Parathyroid adenoma (tissue), 2 donors: ENCODE measurements around the gene BFSP2.
"Not testable (repeated sequence)": the region's sequence is repeated elsewhere in the genome, so short reads cannot be mapped to it uniquely, and the experiment has no call there.

ENCODE experiments used
- H2AFZ ChIP-seq: fragments of 300-600 bp; sonication (generic); one replicate; pipeline ENCODE4 v1.7.0; 2017; ENCODE audit warnings: antibody characterized with exemption, mild to moderate bottlenecking
- H3K27ac ChIP-seq: fragments of 300-600 bp; sonication (generic); one replicate; pipeline ENCODE4 v1.7.0; 2017
- H3K27me3 ChIP-seq: fragments of 300-600 bp; sonication (generic); one replicate; pipeline ENCODE4 v1.7.0; 2017; ENCODE audit warnings: low read length; ENCODE audit not compliant: control insufficient read depth, insufficient read depth
- H3K36me3 ChIP-seq: fragments of 300-600 bp; sonication (generic); one replicate; pipeline ENCODE4 v1.7.0; 2017; ENCODE audit warnings: low read length; ENCODE audit not compliant: control insufficient read depth, insufficient read depth
- H3K4me1 ChIP-seq: fragments of 300-600 bp; sonication (generic); one replicate; pipeline ENCODE4 v1.7.0; 2017; ENCODE audit warnings: control low read depth
- H3K4me2 ChIP-seq: fragments of 300-600 bp; sonication (generic); one replicate; pipeline ENCODE4 v1.7.0; 2017; ENCODE audit warnings: low read length
- H3K4me3 ChIP-seq: fragments of 300-600 bp; sonication (generic); one replicate; pipeline ENCODE4 v1.7.0; 2017; ENCODE audit warnings: low read depth, low read length
- H3K79me2 ChIP-seq: fragments of 300-600 bp; sonication (generic); one replicate; pipeline ENCODE4 v1.7.0; 2017; ENCODE audit warnings: control low read depth
- H3K9ac ChIP-seq: fragments of 300-600 bp; sonication (generic); one replicate; pipeline ENCODE4 v1.7.0; 2017; ENCODE audit warnings: mild to moderate bottlenecking
- H3K9me3 ChIP-seq: fragments of 300-600 bp; sonication (generic); one replicate; pipeline ENCODE4 v1.7.0; 2017; ENCODE audit warnings: low read length; ENCODE audit not compliant: control insufficient read depth
- TF ChIP-seq, protein P1 (sequence below): fragments of 300-600 bp; sonication (generic); IDR thresholded peaks from one replicate; pipeline ENCODE4 v1.7.0; 2017; ENCODE audit warnings: antibody characterized with exemption, mild to moderate bottlenecking
- donor health status: primary hyperparathyroidism.

The BFSP2 gene

DNA sequence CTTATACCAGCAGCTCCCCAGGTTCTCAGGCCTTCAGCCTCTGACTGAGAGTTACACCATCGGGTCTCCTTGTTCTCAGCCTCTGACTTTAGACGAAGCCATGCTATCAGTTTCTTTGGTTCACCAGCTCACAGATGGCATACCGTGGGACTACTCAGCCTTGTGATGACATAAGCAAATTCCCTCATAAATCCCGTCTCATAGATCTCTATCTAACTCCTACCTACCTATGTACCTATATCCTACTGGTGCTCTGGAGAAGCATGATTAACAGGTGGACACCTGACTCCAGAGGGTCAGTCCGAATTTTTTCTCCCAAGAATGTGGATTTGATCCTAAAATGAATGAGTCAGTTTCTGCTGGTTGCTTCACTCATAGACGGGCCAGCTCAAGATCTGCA is 114.6 kb downstream of the BFSP2 start:
- Histone ChIP-seq H3K9me3 (no peaks in the 10 kb centered on the region), H3K4me2 (peak overlapping the region; percentile 14), H3K27me3 (no peaks in the 10 kb centered on the region), H3K4me3 (no peak overlapping the region), H2AFZ (peak overlapping the region; percentile 52), H3K4me1 (peaks cover 6% of the 10 kb centered on the region), H3K9ac (no peak overlapping the region), H3K27ac (no peak overlapping the region), H3K36me3 (no peaks in the 10 kb centered on the region), H3K79me2 (no peaks in the 10 kb centered on the region)
- TF ChIP-seq, protein P1, sequence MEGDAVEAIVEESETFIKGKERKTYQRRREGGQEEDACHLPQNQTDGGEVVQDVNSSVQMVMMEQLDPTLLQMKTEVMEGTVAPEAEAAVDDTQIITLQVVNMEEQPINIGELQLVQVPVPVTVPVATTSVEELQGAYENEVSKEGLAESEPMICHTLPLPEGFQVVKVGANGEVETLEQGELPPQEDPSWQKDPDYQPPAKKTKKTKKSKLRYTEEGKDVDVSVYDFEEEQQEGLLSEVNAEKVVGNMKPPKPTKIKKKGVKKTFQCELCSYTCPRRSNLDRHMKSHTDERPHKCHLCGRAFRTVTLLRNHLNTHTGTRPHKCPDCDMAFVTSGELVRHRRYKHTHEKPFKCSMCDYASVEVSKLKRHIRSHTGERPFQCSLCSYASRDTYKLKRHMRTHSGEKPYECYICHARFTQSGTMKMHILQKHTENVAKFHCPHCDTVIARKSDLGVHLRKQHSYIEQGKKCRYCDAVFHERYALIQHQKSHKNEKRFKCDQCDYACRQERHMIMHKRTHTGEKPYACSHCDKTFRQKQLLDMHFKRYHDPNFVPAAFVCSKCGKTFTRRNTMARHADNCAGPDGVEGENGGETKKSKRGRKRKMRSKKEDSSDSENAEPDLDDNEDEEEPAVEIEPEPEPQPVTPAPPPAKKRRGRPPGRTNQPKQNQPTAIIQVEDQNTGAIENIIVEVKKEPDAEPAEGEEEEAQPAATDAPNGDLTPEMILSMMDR: no peak

DNA sequence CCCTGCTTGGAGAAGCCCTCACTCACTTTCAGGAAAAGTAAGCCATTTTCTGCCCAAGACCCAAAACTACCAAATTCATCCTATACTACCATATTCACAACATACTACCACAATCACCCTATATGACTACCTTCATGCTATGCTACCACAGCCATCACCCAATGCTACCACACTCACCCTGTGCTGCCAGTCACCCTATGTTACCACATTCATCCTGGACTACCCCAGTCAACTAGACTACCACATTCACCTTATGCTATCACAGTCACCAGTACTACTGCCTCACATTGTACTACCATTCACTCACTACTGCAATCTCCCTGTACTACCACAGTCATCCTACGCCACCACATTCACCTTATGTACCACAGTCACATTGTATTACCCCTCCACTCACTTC is 115.3 kb downstream of the BFSP2 start:
- no peak overlapping the region for H2AFZ ChIP-seq
- H3K27ac ChIP-seq: no peak overlapping the region
- H3K79me2 ChIP-seq: no peaks in the 10 kb centered on the region
- TF ChIP-seq, protein P1: no peak
- no peak overlapping the region for H3K4me3 ChIP-seq
- no peaks in the 10 kb centered on the region for H3K36me3 ChIP-seq
- H3K4me1 ChIP-seq: peaks cover 6% of the 10 kb centered on the region
- H3K27me3 ChIP-seq: no peaks in the 10 kb centered on the region
- H3K9me3 ChIP-seq: no peaks in the 10 kb centered on the region
- H3K9ac ChIP-seq: no peak overlapping the region
- no peak overlapping the region for H3K4me2 ChIP-seq

DNA sequence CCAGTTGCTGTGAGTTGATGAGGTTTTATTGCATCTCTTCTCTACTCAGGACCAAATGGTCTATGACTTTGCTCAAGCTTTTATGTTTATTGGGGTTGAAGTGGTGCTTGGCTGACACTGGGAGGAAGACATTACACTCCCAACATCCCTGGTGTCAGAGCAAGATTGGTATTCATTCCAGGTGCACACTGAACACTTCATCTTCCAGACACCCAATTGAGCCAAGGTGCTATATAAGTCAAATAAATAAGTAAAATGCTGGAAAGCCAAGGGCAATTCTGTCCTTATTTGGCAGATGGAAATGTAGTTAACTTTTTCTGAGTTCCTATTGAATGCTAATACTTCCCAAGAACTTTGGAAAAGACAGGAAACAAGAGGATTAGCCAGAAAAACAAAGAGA is 120.4 kb downstream of the BFSP2 start:
- Histone ChIP-seq H3K36me3 (no peaks in the 10 kb centered on the region), H3K9me3 (no peaks in the 10 kb centered on the region), H2AFZ (no peak overlapping the region), H3K27me3 (no peaks in the 10 kb centered on the region), H3K9ac (no peak overlapping the region), H3K79me2 (no peaks in the 10 kb centered on the region), H3K4me1 (no peaks in the 10 kb centered on the region), H3K4me2 (no peak overlapping the region), H3K4me3 (no peak overlapping the region), H3K27ac (no peak overlapping the region)
- TF ChIP-seq, protein P1: no peak

DNA sequence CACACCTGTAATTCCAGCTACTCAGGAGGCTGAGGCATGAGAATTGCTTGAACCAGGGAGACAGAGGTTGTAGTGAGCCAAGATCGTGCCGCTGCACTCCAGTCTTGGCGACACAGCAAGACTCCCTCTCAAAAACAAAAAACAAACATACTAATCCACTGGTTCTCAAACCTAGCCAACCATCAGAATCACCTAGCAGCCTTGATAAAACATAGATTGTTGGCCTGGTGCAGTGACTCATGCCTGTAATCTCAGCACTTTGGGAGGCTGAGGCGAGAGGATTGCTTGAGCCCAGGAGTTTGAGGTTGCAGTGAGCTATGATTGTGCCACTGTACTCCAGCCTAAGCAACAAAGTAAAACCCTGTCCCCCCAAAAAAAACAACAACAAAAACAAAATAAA is 121.1 kb downstream of the BFSP2 start:
- not testable (repeated sequence) for H3K27ac ChIP-seq, H3K9ac ChIP-seq, H3K4me3 ChIP-seq, H3K27me3 ChIP-seq, H3K9me3 ChIP-seq, H3K79me2 ChIP-seq, H3K4me1 ChIP-seq, H3K4me2 ChIP-seq, H3K36me3 ChIP-seq, H2AFZ ChIP-seq

DNA sequence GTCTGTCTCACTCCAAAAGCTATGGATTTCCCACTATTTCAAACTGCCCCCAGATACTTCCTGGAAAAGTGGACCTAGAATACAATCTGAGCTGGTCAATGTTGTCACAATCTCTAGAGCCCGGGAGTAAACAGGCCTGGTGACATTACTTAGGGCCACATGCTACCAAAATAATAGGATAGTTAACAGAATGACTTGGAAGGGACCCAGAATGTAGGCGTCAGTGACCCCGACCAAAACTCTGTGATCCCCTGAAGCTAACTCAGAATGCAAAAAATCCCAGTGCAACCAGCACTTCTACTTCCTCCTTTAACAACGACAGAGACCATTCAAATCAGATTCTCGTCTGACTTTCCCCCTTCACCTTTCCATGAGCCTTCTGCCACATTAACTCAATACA is 122.1 kb downstream of the BFSP2 start:
- TF ChIP-seq, protein P1: no peak
- H3K27ac ChIP-seq: no peak overlapping the region
- H3K36me3 ChIP-seq: no peaks in the 10 kb centered on the region
- no peak overlapping the region for H2AFZ ChIP-seq
- no peak overlapping the region for H3K9ac ChIP-seq
- H3K9me3 ChIP-seq: no peaks in the 10 kb centered on the region
- H3K4me3 ChIP-seq: no peak overlapping the region
- no peaks in the 10 kb centered on the region for H3K4me1 ChIP-seq
- no peaks in the 10 kb centered on the region for H3K79me2 ChIP-seq
- no peaks in the 10 kb centered on the region for H3K27me3 ChIP-seq
- no peak overlapping the region for H3K4me2 ChIP-seq

DNA sequence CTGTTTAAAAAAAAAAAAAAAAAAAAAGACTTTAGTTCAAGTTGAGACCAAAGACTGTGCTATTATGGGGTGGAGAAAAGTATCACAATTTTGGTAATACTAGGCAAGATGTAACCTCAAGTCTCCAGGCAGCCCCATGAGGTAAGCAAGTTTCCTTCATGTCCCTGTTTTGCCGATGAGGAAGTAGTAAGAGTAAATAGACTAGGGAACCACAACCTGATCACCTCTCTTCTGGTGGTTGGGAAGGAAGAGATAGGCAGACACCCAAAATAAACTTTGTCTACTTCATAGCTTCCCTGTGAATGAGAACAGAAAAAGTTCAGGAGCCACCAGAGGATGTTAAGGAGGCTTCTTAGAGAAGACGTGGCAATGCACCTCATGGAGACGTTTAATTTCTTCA is 123.9 kb downstream of the BFSP2 start:
- not testable (repeated sequence) for H3K79me2 ChIP-seq, H3K27me3 ChIP-seq, H3K4me2 ChIP-seq, H3K4me3 ChIP-seq, H3K36me3 ChIP-seq, H3K9me3 ChIP-seq, H3K27ac ChIP-seq, H3K4me1 ChIP-seq, H2AFZ ChIP-seq, H3K9ac ChIP-seq
